ENCODE data around the gene CEP41.
A peak's percentile ranks its signal among the peaks of the same experiment; 100 is the strongest.

The CEP41 gene

GRCh38 chr7:130430841-130431666 is 9.8 kb downstream of the CEP41 start:
- TF ChIP-seq OSR1 (CRISPR knock-in tag; IDR thresholded peaks at IDR 0.05) (no peak), RARB (CRISPR knock-in tag; IDR thresholded peaks at IDR 0.05) (no peak), TCF4 (CRISPR knock-in tag; IDR thresholded peaks at IDR 0.05; ENCODE audit: borderline replicate concordance) (no peak), SNAI2 (CRISPR knock-in tag; IDR thresholded peaks at IDR 0.05) (no peak), TOX (CRISPR knock-in tag; IDR thresholded peaks at IDR 0.05; ENCODE audit: borderline replicate concordance) (no peak), CSRNP3 (CRISPR knock-in tag; IDR thresholded peaks at IDR 0.05) (no peak), ZNF565 (CRISPR knock-in tag; conservative IDR thresholded peaks at IDR 0.05; ENCODE audit: low read depth) (no peak), ISL1 (CRISPR knock-in tag; IDR thresholded peaks at IDR 0.05) (no peak), ZNF8 (CRISPR knock-in tag; IDR thresholded peaks at IDR 0.05) (no peak), PPARA (CRISPR knock-in tag; IDR thresholded peaks at IDR 0.05; ENCODE audit: borderline replicate concordance) (no peak), GLIS3 (CRISPR knock-in tag; IDR thresholded peaks at IDR 0.05) (no peak), CSDC2 (CRISPR knock-in tag; IDR thresholded peaks at IDR 0.05) (no peak), ESRRG (CRISPR knock-in tag; IDR thresholded peaks at IDR 0.05) (no peak), ZNF70 (CRISPR knock-in tag; IDR thresholded peaks at IDR 0.05) (no peak), CREB5 (CRISPR knock-in tag; IDR thresholded peaks at IDR 0.05; ENCODE audit: low read depth) (no peak), ARNTL (CRISPR knock-in tag; IDR thresholded peaks at IDR 0.05; ENCODE audit: borderline replicate concordance, low read depth) (no peak), ZFP3 (CRISPR knock-in tag; IDR thresholded peaks at IDR 0.05) (no peak), POU6F1 (CRISPR knock-in tag; IDR thresholded peaks at IDR 0.05; ENCODE audit: borderline replicate concordance, low read depth) (no peak), TSHZ2 (CRISPR knock-in tag; IDR thresholded peaks at IDR 0.05) (no peak)
- ATAC-seq = peak; percentile 59

- ATAC-seq = no peak
- TF ChIP-seq TCF4 (CRISPR knock-in tag; IDR thresholded peaks at IDR 0.05; ENCODE audit: borderline replicate concordance) (no peak), TSHZ2 (CRISPR knock-in tag; IDR thresholded peaks at IDR 0.05) (no peak)
These were observed 10.7 kb downstream of the CEP41 start for GRCh38 chr7:130430115-130430514.

GRCh38 chr7:130429019-130429418 is 11.8 kb downstream of the CEP41 start:
- no peak for ATAC-seq
- TF ChIP-seq CREB5 (CRISPR knock-in tag; IDR thresholded peaks at IDR 0.05; ENCODE audit: low read depth) (no peak), ZFP3 (CRISPR knock-in tag; IDR thresholded peaks at IDR 0.05) (no peak), ESRRG (CRISPR knock-in tag; IDR thresholded peaks at IDR 0.05) (no peak), CSDC2 (CRISPR knock-in tag; IDR thresholded peaks at IDR 0.05) (no peak), POU6F1 (CRISPR knock-in tag; IDR thresholded peaks at IDR 0.05; ENCODE audit: borderline replicate concordance, low read depth) (no peak), SNAI2 (CRISPR knock-in tag; IDR thresholded peaks at IDR 0.05) (no peak), TOX (CRISPR knock-in tag; IDR thresholded peaks at IDR 0.05; ENCODE audit: borderline replicate concordance) (no peak), PPARA (CRISPR knock-in tag; IDR thresholded peaks at IDR 0.05; ENCODE audit: borderline replicate concordance) (no peak), PATZ1 (CRISPR knock-in tag; IDR thresholded peaks at IDR 0.05; ENCODE audit: borderline replicate concordance) (no peak), BACH2 (CRISPR knock-in tag; IDR thresholded peaks at IDR 0.05; ENCODE audit: borderline replicate concordance) (no peak), ZNF8 (CRISPR knock-in tag; IDR thresholded peaks at IDR 0.05) (no peak)

Measured in SK-N-SH treated with all-trans-retinoic acid at 6 μM for 48 hours (cell line).